Upper lobe of left lung (tissue), 6 donors: ENCODE results near the gene RIOK2. TPM values are rescaled to one million over a fixed set of nuclear protein-coding genes. Genes with fewer than 3 reads are reported as not detected.
A peak's percentile ranks its signal among the peaks of the same experiment; 100 is the strongest.

ENCODE experiments used
- ATAC-seq, 2 donors: fragments of 200-7000 bp; cut with Tn5 transposase; one replicate each; pipeline ENCODE4 v1.9.1; 2022; ENCODE audit warnings: mild to moderate bottlenecking in 2 of 2, moderate library complexity in 2 of 2; ENCODE audit not compliant: low FRiP score in 2 of 2
- DNase-seq, 2 donors: peaks; one replicate each; pipeline ENCODE4 v3.0.0-alpha.2; 2019 to 2020
- H3K27ac ChIP-seq, 4 donors: fragments of 200-600 bp; sonication (generic); one replicate each; pipeline ENCODE4 v1.5.1; 2016 to 2019
- H3K27me3 ChIP-seq, 4 donors: fragments of 200-600 bp; sonication (generic); one replicate each; pipeline ENCODE4 v1.5.1; 2017 to 2019
- H3K36me3 ChIP-seq, 4 donors: fragments of 200-600 bp; sonication (generic); one replicate each; pipeline ENCODE4 v1.5.1; 2016 to 2019
- H3K4me1 ChIP-seq, 4 donors: fragments of 200-600 bp; sonication (generic); one replicate each; pipeline ENCODE4 v1.5.1; 2018 to 2019
- H3K4me3 ChIP-seq, 4 donors: fragments of 200-600 bp; sonication (generic); one replicate each; pipeline ENCODE4 v1.5.1; 2017 to 2019; ENCODE audit warnings: mild to moderate bottlenecking in 2 of 4, moderate library complexity in 1 of 4
- H3K9me3 ChIP-seq, 4 donors: fragments of 200-600 bp; sonication (generic); one replicate each; pipeline ENCODE4 v1.5.1; 2018 to 2019
- CTCF ChIP-seq, 6 experiments: fragments of 450-650 bp in 4 of 6; fragments of 200-600 bp in 2 of 6; sonication (generic) in 2 of 6; IDR thresholded peaks; one replicate each; pipeline ENCODE4 v1.5.1; 2016 to 2019; ENCODE audit warnings: antibody characterized with exemption in 6 of 6
- EP300 ChIP-seq, 4 donors: sonication (generic); formaldehyde crosslinking; IDR thresholded peaks; one replicate each; pipeline ENCODE4 v1.5.1; 2017; ENCODE audit warnings: antibody characterized with exemption in 4 of 4, control low read depth in 2 of 4
- POLR2A ChIP-seq, 4 donors: fragments of 450-650 bp; IDR thresholded peaks; one replicate each; pipeline ENCODE4 v1.5.1; 2016 to 2017; ENCODE audit warnings: antibody characterized with exemption in 4 of 4, mild to moderate bottlenecking in 2 of 4
- POLR2AphosphoS5 ChIP-seq, 2 donors: sonication (generic); formaldehyde crosslinking; IDR thresholded peaks; one replicate each; pipeline ENCODE4 v1.5.1; 2017; ENCODE audit warnings: antibody characterized with exemption in 2 of 2
- WGBS, 2 donors: methylation state at CpG; one replicate each; pipeline ENCODE4 v1.1.5; 2017 to 2018; 5-methylcytosine and 5-hydroxymethylcytosine counted together
- total RNA-seq, 6 donors: library from RNA; depleted of rRNA in 4 of 6; stranded (reverse); fragments of >200 nt in 4 of 6; gene quantifications; one replicate each; pipeline versions ENCODE4 v1.1.0 to v1.2.1, GENCODE V29; 2016 to 2021
- donor health status: DM: no; HTN: no; CAD: no; lungs with moderate emphysema.
- donor health status: DM: no; HTN: yes; CAD: no; lungs with severe emphysema.

Gene RIOK2
- total RNA-seq, 6 donors from 2014 or later, result 16.7 to 53.8 (median 19.7) TPM

- no peak for TF ChIP-seq POLR2AphosphoS5 (IDR thresholded peaks at IDR 0.05)
- no peak for TF ChIP-seq POLR2A (IDR thresholded peaks at IDR 0.05)
- TF ChIP-seq CTCF (IDR thresholded peaks at IDR 0.05), result no peak
- no peak for TF ChIP-seq EP300 (IDR thresholded peaks at IDR 0.05)
- H3K27me3 ChIP-seq, result no peaks in the 10 kb centered on the region
- H3K4me1 ChIP-seq, result no peaks in the 10 kb centered on the region
- DNase-seq (no peak), ATAC-seq (no peak)
- H3K4me3 ChIP-seq, result no peak overlapping the region
- H3K36me3 ChIP-seq, result no peaks in the 10 kb centered on the region
- 79 to 87% methylated on average over 2 of the region's 2 CpGs for WGBS, 2 donors
- no peaks in the 10 kb centered on the region for H3K9me3 ChIP-seq
- no peak overlapping the region for H3K27ac ChIP-seq
Measured at GRCh38 chr5:97149709-97150108, 33.3 kb downstream of the RIOK2 start.

- 48 to 57% methylated on average over 3 of the region's 3 CpGs for WGBS, 2 donors
- Histone ChIP-seq H3K27me3 (no peaks in the 10 kb centered on the region), H3K36me3 (no peaks in the 10 kb centered on the region), H3K9me3 (no peaks in the 10 kb centered on the region), H3K4me1 (no peaks in the 10 kb centered on the region), H3K4me3 (no peak overlapping the region), H3K27ac (no peak overlapping the region)
- no peak for ATAC-seq
- DNase-seq, result no peak
- TF ChIP-seq EP300 (IDR thresholded peaks at IDR 0.05) (no peak), CTCF (IDR thresholded peaks at IDR 0.05) (no peak), POLR2AphosphoS5 (IDR thresholded peaks at IDR 0.05) (no peak), POLR2A (IDR thresholded peaks at IDR 0.05) (no peak)
Measured at GRCh38 chr5:97148288-97148687, 34.8 kb downstream of the RIOK2 start.

- TF ChIP-seq CTCF (IDR thresholded peaks at IDR 0.05) (no peak), POLR2AphosphoS5 (IDR thresholded peaks at IDR 0.05) (no peak), POLR2A (IDR thresholded peaks at IDR 0.05) (no peak), EP300 (IDR thresholded peaks at IDR 0.05) (no peak)
- DNase-seq, result no peak
- Histone ChIP-seq H3K9me3 (no peaks in the 10 kb centered on the region), H3K36me3 (no peaks in the 10 kb centered on the region), H3K27me3 (no peaks in the 10 kb centered on the region), H3K27ac (no peak overlapping the region), H3K4me3 (no peak overlapping the region), H3K4me1 (no peaks in the 10 kb centered on the region)
- 98 to 100% methylated on average over 2 of the region's 2 CpGs for WGBS, 2 donors
- no peak for ATAC-seq
Measured at GRCh38 chr5:97143704-97144103, 39.3 kb downstream of the RIOK2 start.

GRCh38 chr5:97142521-97143254, 40.4 kb downstream of the RIOK2 start, which contains the start of gene LIX1:
TSS of gene LIX1 (minus strand) at chr5:97142611. CDS start at chr5:97142576, 35 bp downstream.
- no peak for TF ChIP-seq POLR2A (IDR thresholded peaks at IDR 0.05)
- TF ChIP-seq CTCF (IDR thresholded peaks at IDR 0.05), result peak in 2 of 6 experiments; percentile 32 to 34
- no peak for TF ChIP-seq POLR2AphosphoS5 (IDR thresholded peaks at IDR 0.05)
- TF ChIP-seq EP300 (IDR thresholded peaks at IDR 0.05), result no peak
- Histone ChIP-seq H3K27ac (no peak within 1 kb of the TSS), H3K4me3 (no peak within 1 kb of the TSS), H3K4me1 (no peaks in the 10 kb centered on the region), H3K9me3 (no peaks in the 10 kb centered on the region), H3K36me3 (no peaks in the 10 kb centered on the region), H3K27me3 (no peaks in the 10 kb centered on the region)
- 54 to 64% methylated on average over 6 of the region's 6 CpGs for WGBS, 2 donors
- ATAC-seq (peak in 1 of 2 donors; percentile 60), DNase-seq (no peak)

- no peaks in the 10 kb centered on the region for H3K9me3 ChIP-seq
- no peak overlapping the region for H3K27ac ChIP-seq
- H3K4me1 ChIP-seq, result no peaks in the 10 kb centered on the region
- H3K4me3 ChIP-seq, result no peak overlapping the region
- TF ChIP-seq EP300 (IDR thresholded peaks at IDR 0.05), result no peak
- TF ChIP-seq POLR2AphosphoS5 (IDR thresholded peaks at IDR 0.05), result no peak
- no peak for TF ChIP-seq CTCF (IDR thresholded peaks at IDR 0.05)
- TF ChIP-seq POLR2A (IDR thresholded peaks at IDR 0.05), result no peak
- H3K36me3 ChIP-seq, result no peaks in the 10 kb centered on the region
- ATAC-seq (no peak), DNase-seq (no peak)
- 51 to 65% methylated on average over 2 of the region's 2 CpGs for WGBS, 2 donors
- H3K27me3 ChIP-seq, result no peaks in the 10 kb centered on the region
Measured at GRCh38 chr5:97141539-97141938, 41.5 kb downstream of the RIOK2 start.
